ENCODE data around the gene C5orf63.

- TF ChIP-seq CTCF (IDR thresholded peaks at IDR 0.05) (no peak), EP300 (IDR thresholded peaks at IDR 0.05) (no peak)
Measured at GRCh38 chr5:127015716-127016115, 57.6 kb downstream of the C5orf63 start.
